Fibroblast of the aortic adventitia (primary cell): ENCODE results near the gene NPL. TPM values are rescaled to one million over a fixed set of nuclear protein-coding genes. Genes with fewer than 3 reads are reported as not detected.

Experiments used
- DNase-seq: peaks from one replicate; pipeline ENCODE4 v3.0.0-alpha.2; 2010; ENCODE audit warnings: low read depth
- H3K4me3 ChIP-seq: 2 replicates; pipeline ENCODE4 v1.5.1; 2011; ENCODE audit warnings: low read depth, mild to moderate bottlenecking, control low read depth, low read length, moderate library complexity
- total RNA-seq: library from RNA; depleted of rRNA; stranded (reverse); fragments of >200 nt; gene quantifications from 2 replicates; pipeline ENCODE4 v1.2.3, GENCODE V29; 2012; ENCODE audit warnings: low replicate concordance
- TF ChIP-seq, protein P1 (sequence below): IDR thresholded peaks from 2 replicates; pipeline ENCODE4 v1.5.1; 2011; ENCODE audit warnings: mild to moderate bottlenecking, low read length, control low read depth, inconsistent platforms; ENCODE audit not compliant: insufficient read depth

NPL gene
- total RNA-seq, 1 donor, result 2.3 TPM

DNA sequence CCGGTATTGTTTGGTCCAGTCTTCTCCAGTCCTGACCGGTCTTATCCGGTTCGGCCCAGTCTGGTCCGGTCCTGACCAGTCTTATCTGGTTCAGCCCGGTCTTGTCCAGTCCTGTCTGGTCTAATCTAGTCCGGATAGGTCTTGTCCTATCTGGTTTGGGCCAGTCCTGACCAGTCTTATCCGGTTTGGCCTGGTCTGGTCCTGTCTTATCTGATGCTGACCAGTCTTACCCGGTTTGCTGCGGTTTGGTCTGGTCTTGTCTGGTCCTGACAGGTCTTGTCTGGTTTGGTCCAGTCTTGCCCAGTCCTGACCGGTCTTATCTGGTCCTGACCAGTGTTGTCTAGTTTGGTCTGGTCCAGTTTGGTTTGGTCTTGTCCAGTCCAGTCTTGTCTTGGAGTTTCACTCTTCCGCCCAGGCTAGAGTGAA, 79.7 kb downstream of the NPL start:
- no peak overlapping the region for H3K4me3 ChIP-seq
- TF ChIP-seq, protein P1, sequence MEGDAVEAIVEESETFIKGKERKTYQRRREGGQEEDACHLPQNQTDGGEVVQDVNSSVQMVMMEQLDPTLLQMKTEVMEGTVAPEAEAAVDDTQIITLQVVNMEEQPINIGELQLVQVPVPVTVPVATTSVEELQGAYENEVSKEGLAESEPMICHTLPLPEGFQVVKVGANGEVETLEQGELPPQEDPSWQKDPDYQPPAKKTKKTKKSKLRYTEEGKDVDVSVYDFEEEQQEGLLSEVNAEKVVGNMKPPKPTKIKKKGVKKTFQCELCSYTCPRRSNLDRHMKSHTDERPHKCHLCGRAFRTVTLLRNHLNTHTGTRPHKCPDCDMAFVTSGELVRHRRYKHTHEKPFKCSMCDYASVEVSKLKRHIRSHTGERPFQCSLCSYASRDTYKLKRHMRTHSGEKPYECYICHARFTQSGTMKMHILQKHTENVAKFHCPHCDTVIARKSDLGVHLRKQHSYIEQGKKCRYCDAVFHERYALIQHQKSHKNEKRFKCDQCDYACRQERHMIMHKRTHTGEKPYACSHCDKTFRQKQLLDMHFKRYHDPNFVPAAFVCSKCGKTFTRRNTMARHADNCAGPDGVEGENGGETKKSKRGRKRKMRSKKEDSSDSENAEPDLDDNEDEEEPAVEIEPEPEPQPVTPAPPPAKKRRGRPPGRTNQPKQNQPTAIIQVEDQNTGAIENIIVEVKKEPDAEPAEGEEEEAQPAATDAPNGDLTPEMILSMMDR, result no peak
- DNase-seq, result no peak

DNA sequence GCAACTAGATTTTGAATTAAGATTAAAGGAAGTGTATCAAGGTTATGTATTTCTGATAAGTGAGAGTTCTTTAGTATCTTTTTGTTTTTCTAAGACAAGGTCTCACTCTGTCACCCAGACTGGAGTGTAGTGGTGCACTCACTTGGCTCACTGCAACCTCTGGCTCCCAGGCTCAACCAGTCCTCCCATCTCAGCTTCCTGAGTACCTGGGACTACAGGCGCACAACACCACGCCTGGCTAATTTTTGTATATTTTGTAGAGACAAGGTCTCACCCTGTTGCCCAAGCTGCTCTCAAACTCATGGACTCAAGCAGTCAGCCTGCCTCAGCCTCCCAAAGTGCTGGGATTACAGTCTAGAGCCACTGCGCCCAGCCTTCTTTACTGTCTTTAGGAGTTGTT, 83.3 kb downstream of the NPL start:
- no peak overlapping the region for H3K4me3 ChIP-seq
- no peak for DNase-seq
- TF ChIP-seq, protein P1, result no peak

GRCh38 chr1:182875889-182876288, 86.3 kb downstream of the NPL start:
- no peak for DNase-seq
- TF ChIP-seq, protein P1, result no peak
- H3K4me3 ChIP-seq, result no peak overlapping the region

- no peak for DNase-seq
- TF ChIP-seq, protein P1, result no peak
- no peak overlapping the region for H3K4me3 ChIP-seq
Measured at GRCh38 chr1:182877331-182877730, 87.8 kb downstream of the NPL start.

GRCh38 chr1:182877842-182878241, 88.3 kb downstream of the NPL start:
- TF ChIP-seq, protein P1, result no peak
- DNase-seq, result no peak

More at GRCh38 chr1:182877842-182878241, 88.3 kb downstream of the NPL start:
- no peak overlapping the region for H3K4me3 ChIP-seq

Other genes starting within 250 kb of the NPL start
- gene RNASEL, start 200.5 kb upstream of the NPL start, total RNA-seq, result 9.5 and 12.3 TPM in 2 replicates
- gene RGS16, start 185.4 kb upstream of the NPL start, total RNA-seq, result 2.3 and 2.5 TPM in 2 replicates
- gene RGS8, start 105.2 kb upstream of the NPL start, total RNA-seq, result 0.16 TPM in 1 of 2 replicates, not detected in the other
- 121 and 153 TPM in 2 replicates for gene DHX9, start 49.6 kb downstream of the NPL start, total RNA-seq
- gene SHCBP1L, start 163.4 kb downstream of the NPL start, total RNA-seq, result 0.98 TPM in 1 of 2 replicates, not detected in the other
- gene LAMC1, start 233.6 kb downstream of the NPL start, total RNA-seq, result 564 and 789 TPM in 2 replicates